ENCODE data around the gene MTERF1.

GRCh38 chr7:91832493-91833045 lies 47.9 kb downstream of the MTERF1 start:
- TF ChIP-seq CTCF (conservative IDR thresholded peaks at IDR 0.05 in 1 of 2, IDR thresholded peaks at IDR 0.05 in 1 of 2; ENCODE audit: low read depth in 1 of 2, low read length in 2 of 2) (no peak), EZH2 (IDR thresholded peaks at IDR 0.05; ENCODE audit: low read length, missing control alignments) (no peak)

All from fibroblast of lung (primary cell).